GM23248 (cell line): ENCODE measurements around the gene CCDC191.

Source experiments
- EZH2 ChIP-seq: fragments of 200-600 bp; sonication (generic); IDR thresholded peaks from 2 replicates; pipeline ENCODE4 v1.6.1; 2018; ENCODE audit warnings: antibody characterized with exemption, mild to moderate bottlenecking; ENCODE audit not compliant: insufficient read depth, poor library complexity, severe bottlenecking
- EZH2phosphoT487 ChIP-seq: fragments of 200-600 bp; sonication (generic); IDR thresholded peaks from 2 replicates; pipeline ENCODE4 v1.6.1; 2018; ENCODE audit warnings: antibody characterized with exemption, moderate library complexity, mild to moderate bottlenecking, low read depth; ENCODE audit not compliant: insufficient read depth

- TF ChIP-seq EZH2 (no peak), EZH2phosphoT487 (no peak)
Measured at GRCh38 chr3:113966172-113966571, 90.2 kb downstream of the CCDC191 start.
